ENCODE results near the gene GBF1. TPM values are rescaled to one million over a fixed set of nuclear protein-coding genes. Genes with fewer than 3 reads are reported as not detected.

GBF1 gene
- total RNA-seq, 4 donors from 2014 or later = 31.4 to 64.2 (median 58.7) TPM

- Histone ChIP-seq H3K9me3 (no peaks in the 10 kb centered on the region), H3K36me3 (no peaks in the 10 kb centered on the region), H3K4me1 (peaks cover 27 to 30% of the 10 kb centered on the region in 2 donors), H3K27ac (peak overlapping the region in 3 of 4 donors; percentile 93 to 97 (median 96)), H3K27me3 (peaks cover 30 to 44% (median 34%) of the 10 kb centered on the region in 3 donors), H3K4me3 (peak overlapping the region; percentile 82 to 92 (median 87))
- no peak for ATAC-seq
- DNase-seq = peak in 1 of 2 donors; percentile 43
- intact Hi-C loops (cut with DNase I; ENCODE audit: low total_unique reads) = loop anchor here (5.0 kb wide), 1 partner anchor 58 kb away; no protein-coding TSS in a partner anchor
- TF ChIP-seq POLR2A (IDR thresholded peaks at IDR 0.05) (no peak), CTCF (IDR thresholded peaks at IDR 0.05 in 4 of 5, conservative IDR thresholded peaks at IDR 0.05 in 1 of 5) (no peak)
- in situ Hi-C loops (cut with MboI; ENCODE audit: low sequenced_read_pairs in 4 of 4) = no loop called here
Observed at GRCh38 chr10:102419269-102420180, 174.2 kb downstream of the GBF1 start.

- in situ Hi-C loops (cut with MboI; ENCODE audit: low sequenced_read_pairs in 4 of 4) = no loop called here
Observed at GRCh38 chr10:102420181-102420713, 174.9 kb downstream of the GBF1 start.

GRCh38 chr10:102420714-102421506, 175.6 kb downstream of the GBF1 start, which contains the start of gene FBXL15:
Gene FBXL15 (plus strand): TSS chr10:102420836. CDS start chr10:102421130, 294 bp downstream.
- Histone ChIP-seq H3K9me3 (no peaks in the 10 kb centered on the region), H3K36me3 (no peaks in the 10 kb centered on the region), H3K27ac (peak within 1 kb of the TSS; percentile 85 to 97 (median 94)), H3K27me3 (peaks cover 20 to 30% (median 24%) of the 10 kb centered on the region in 3 donors), H3K4me3 (peak within 1 kb of the TSS; percentile 82 to 92 (median 87)), H3K4me1 (peaks cover 27 to 30% of the 10 kb centered on the region in 2 donors)
- DNase-seq (peak; percentile 96), ATAC-seq (peak; percentile 90 to 94)
- intact Hi-C loops (cut with DNase I; ENCODE audit: low total_unique reads) = loop anchor here (1.0 to 5.0 kb wide), 4 partner anchors 11 to 82 kb away; partner anchors contain the start of genes CUEDC2 and SUFU
- in situ Hi-C loops (cut with MboI; ENCODE audit: low sequenced_read_pairs in 4 of 4) = no loop called here
- TF ChIP-seq CTCF (IDR thresholded peaks at IDR 0.05 in 4 of 5, conservative IDR thresholded peaks at IDR 0.05 in 1 of 5) (peak in 2 of 5 experiments; percentile 22 to 41), POLR2A (IDR thresholded peaks at IDR 0.05) (peak; percentile 30 to 39)

More at GRCh38 chr10:102420181-102420713, 174.9 kb downstream of the GBF1 start:
- Histone ChIP-seq H3K27ac (peak overlapping the region; percentile 85 to 97 (median 94)), H3K4me3 (peak overlapping the region; percentile 82 to 92 (median 87)), H3K9me3 (no peaks in the 10 kb centered on the region), H3K27me3 (peaks cover 25 to 37% (median 27%) of the 10 kb centered on the region in 3 donors), H3K36me3 (no peaks in the 10 kb centered on the region), H3K4me1 (peaks cover 27 to 30% of the 10 kb centered on the region in 2 donors)
- DNase-seq (no peak), ATAC-seq (no peak)
- TF ChIP-seq POLR2A (IDR thresholded peaks at IDR 0.05) (no peak), CTCF (IDR thresholded peaks at IDR 0.05 in 4 of 5, conservative IDR thresholded peaks at IDR 0.05 in 1 of 5) (no peak)
- intact Hi-C loops (cut with DNase I; ENCODE audit: low total_unique reads) = loop anchor here (5.0 kb wide), 1 partner anchor 57 kb away; no protein-coding TSS in a partner anchor

DNA sequence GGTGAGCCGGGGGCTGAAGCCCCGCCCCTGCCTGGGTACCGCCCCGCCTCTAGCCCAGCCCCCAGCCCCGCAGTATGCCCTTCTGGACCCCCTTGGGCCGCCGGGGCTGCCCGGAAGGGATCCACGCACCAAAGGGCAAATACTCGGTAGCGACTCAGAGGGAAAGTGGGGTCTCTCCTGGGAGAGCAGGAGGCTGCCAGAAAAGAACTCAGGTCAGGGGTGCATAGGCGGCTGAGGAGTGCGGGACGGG, 176.1 kb downstream of the GBF1 start:
- Histone ChIP-seq H3K36me3 (no peaks in the 10 kb centered on the region), H3K4me1 (peaks cover 27 to 30% of the 10 kb centered on the region in 2 donors), H3K9me3 (no peaks in the 10 kb centered on the region), H3K27ac (peak overlapping the region; percentile 85 to 97 (median 94)), H3K4me3 (peak overlapping the region; percentile 82 to 92 (median 87)), H3K27me3 (peaks cover 17 to 25% (median 19%) of the 10 kb centered on the region in 3 donors)
- DNase-seq = no peak
- no peak for ATAC-seq
- TF ChIP-seq POLR2A (IDR thresholded peaks at IDR 0.05) (no peak), CTCF (IDR thresholded peaks at IDR 0.05 in 4 of 5, conservative IDR thresholded peaks at IDR 0.05 in 1 of 5) (no peak)
- intact Hi-C loops (cut with DNase I; ENCODE audit: low total_unique reads) = loop anchor here (1.0 to 5.0 kb wide), 4 partner anchors 11 to 82 kb away; partner anchors contain the start of genes CUEDC2 and SUFU
- in situ Hi-C loops (cut with MboI; ENCODE audit: low sequenced_read_pairs in 4 of 4) = no loop called here

All from gastrocnemius medialis (tissue), 4 donors.